Stimulated activated CD8-positive, alpha-beta memory T cell treated with anti-CD3 and anti-CD28 coated beads, Interleukin-4, amount 100 ng/mL, for 24 hours (primary cell): Measurements from ENCODE around the gene EIF1.
"Not testable (repeated sequence)": the region's sequence is repeated elsewhere in the genome, so short reads cannot be mapped to it uniquely, and the experiment has no call there.

Experiments
- DNase-seq: peaks from one replicate; pipeline ENCODE4 v3.0.0-alpha.2; 2020; ENCODE audit warnings: low read depth

EIF1 gene

GRCh38 chr17:41655611-41656111 lies 33.0 kb upstream of the EIF1 start:
- no peak for DNase-seq

DNA sequence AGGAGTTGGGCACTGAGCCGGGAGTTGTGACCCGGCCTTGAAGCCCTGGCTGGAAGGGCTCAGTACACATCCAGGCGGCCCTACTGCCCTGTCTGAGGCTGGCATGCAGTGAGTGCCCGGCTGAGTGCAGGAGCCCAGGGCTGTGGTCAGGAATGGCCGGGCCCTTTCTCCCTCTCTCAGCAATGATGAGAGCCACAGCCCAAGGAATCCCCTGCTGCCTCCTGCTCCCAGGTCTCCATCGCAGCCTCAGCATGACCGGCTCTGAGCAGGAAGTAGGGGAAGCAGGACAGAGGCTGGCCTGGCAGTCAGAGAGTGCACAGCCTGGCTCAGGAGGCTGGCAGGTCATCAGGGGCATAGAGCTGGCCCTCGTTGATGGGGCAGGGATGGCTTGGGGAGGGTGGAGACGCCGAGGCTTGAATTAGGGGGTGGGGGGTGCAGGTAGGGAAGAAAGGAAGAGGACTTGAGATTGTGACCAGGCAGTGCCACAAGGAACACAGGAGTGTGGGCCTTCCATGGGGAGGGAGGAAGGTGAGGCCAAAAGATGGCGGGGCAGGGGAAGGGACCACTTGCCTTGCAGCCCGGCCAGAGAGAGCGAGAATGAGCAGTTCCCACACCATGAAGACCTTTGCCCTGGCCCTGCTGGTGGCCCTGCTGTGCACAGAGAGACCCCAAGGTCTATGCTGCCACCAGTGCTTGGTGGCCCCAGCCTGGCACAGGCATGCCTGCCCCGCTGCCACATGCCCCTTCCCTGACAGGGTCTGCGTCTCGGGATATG lies 32.2 kb upstream of the EIF1 start:
- no peak for DNase-seq

DNA sequence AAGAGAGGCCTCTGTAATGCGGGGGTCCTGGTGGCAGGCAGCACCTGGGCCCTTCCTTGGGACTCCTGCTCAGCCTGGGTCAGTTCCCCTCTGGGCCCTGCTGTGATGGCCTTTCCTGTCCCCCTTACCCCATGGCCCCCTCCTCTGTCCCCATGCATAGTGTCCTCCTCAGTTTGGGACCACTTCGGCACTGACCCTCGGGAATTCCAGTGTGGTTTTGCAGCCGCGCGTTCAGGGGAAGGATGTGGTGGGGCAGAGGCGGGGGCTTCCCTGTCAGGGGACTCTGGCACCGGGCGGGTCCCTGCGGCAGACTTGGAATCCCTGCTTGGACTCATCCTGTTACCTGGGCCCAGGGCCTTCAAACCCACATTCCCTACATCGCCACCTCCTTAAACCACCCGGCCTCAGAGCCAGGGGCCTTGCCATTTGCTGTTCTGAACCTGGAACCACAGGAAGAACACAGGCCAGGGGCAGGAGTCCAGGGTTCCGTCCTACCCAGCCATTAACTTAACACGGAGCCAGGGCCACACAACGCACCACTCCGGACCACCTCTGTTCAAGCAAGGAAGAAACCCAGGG lies 31.4 kb upstream of the EIF1 start:
- no peak for DNase-seq

GRCh38 chr17:41657936-41658335 lies 30.7 kb upstream of the EIF1 start:
- DNase-seq: no peak

GRCh38 chr17:41658846-41659245 lies 29.8 kb upstream of the EIF1 start:
- no peak for DNase-seq

GRCh38 chr17:41659427-41660212 lies 29.1 kb upstream of the EIF1 start:
- DNase-seq: no peak

DNA sequence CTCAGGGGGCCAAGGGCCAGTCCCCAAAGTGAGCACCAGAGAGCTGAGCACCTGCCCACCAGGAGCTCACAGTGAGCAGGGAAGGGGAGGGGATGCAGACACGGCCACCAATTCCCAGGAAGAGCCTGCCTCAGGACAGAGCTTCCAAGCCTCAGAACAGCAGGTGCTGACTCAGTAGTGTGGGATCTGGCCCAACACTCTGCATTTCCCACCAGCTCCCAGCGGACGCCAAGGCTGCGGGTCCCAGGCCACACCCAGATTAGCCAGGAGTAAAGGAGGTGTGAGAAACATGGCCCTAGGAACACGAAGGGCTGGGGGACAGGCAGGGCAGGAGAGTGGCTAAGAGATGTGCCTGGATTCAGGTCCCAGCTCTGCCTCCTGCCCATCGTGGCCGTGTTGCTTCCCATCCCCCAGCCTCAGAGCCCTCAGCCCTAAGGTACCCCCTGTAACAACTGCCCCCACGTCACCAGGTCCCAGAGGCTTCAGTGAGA lies 28.4 kb upstream of the EIF1 start:
- DNase-seq: no peak

DNA sequence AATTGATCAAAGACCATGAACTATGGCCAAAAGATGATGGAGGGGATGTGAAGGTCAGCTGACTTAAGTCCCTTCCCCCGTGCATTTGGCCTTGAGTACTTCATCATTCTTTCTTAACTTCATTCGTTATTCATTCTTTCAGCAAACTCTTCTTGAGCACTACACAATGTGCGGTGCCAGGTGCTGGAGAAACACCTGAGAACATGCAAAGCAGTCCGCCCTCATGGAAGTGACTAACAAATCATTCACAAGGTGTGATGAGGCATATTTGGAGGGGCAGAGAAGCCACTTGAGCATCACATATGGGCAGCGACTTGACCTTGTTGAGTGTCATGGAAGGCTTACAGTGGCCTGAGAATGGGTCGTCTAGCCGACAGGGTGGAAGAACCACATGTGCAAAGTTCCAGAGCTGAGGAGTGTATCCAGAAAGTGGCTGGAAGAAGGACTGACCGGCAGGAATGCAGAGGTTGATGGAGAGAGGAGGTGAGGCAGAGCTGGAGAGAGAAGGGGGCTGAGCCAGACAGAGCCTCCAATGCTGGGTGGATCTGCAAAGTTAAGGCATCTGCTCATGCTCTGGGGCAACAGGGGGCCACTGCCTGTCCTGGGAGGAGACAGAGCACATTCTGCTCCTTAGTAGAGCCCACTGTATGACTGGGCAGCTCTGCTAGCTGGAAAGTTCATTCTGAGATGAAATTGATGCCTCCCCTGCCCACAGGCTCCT lies 25.1 kb upstream of the EIF1 start:
- no peak for DNase-seq

DNA sequence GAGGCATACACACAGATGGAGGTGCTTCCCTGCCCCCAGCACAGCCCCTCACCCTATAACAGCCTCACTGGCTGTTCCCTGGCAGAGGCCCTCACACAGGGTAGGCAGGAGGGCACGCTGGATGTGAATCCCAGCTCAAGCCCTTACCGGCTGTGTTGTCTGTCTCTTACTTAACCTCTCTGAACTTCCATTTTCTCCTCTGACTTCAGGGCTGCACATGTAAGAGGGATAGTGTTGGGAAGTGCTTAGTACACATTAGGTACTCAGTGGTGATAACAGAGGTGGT lies 24.6 kb upstream of the EIF1 start:
- no peak for DNase-seq

- DNase-seq: no peak
Observed at GRCh38 chr17:41664587-41665565, 23.8 kb upstream of the EIF1 start.

- peak; percentile 85 for DNase-seq
Observed at GRCh38 chr17:41665566-41666236, 23.0 kb upstream of the EIF1 start.

DNA sequence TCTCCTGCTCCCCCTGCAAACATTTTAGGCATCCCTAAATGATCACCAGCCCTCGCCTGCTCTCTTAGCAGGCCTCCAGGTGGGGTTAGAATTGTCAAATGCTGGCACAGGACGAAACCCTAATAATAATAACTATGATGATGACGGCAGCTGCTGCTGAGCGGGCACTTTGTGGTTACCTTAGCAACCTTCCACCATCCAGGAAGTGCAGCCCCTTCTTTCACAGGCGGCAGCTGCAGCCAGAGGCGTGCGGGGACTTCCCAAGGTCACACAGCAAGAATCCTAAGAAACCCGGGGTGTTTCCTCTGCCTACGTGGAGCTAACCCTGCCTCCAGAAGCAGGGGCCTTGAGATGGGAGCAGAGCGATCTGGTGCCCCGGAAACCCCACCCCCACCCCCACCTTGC lies 22.4 kb upstream of the EIF1 start:
- peak; percentile 47 for DNase-seq

DNA sequence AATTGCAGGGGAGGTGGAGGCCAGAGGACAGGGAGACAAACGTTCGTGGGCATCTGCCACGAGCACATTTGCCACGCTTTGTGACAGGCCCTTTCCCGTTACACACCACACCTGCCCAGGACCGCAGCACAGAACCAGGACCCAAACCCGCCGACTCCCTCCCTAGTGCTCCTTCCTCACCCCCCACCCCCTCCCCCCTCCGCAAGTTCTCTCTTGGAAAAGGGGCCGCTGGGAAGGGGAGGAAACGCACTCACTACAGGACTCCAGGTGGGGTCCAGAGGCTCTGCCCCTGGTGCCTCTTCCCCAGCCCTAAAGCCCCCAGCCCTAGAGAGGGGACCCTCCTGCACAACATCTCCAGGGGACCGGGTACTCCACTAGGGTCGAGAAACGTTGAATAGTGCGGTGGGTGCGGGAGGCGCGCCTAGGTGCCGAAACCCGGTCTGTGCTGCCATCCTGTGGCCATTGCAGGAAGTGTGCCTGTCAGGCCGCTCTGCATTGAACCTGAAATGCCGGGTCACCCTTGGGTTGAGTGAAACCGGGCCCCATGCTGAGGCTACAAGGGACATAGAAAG lies 21.9 kb upstream of the EIF1 start:
- peak; percentile 81 for DNase-seq

DNA sequence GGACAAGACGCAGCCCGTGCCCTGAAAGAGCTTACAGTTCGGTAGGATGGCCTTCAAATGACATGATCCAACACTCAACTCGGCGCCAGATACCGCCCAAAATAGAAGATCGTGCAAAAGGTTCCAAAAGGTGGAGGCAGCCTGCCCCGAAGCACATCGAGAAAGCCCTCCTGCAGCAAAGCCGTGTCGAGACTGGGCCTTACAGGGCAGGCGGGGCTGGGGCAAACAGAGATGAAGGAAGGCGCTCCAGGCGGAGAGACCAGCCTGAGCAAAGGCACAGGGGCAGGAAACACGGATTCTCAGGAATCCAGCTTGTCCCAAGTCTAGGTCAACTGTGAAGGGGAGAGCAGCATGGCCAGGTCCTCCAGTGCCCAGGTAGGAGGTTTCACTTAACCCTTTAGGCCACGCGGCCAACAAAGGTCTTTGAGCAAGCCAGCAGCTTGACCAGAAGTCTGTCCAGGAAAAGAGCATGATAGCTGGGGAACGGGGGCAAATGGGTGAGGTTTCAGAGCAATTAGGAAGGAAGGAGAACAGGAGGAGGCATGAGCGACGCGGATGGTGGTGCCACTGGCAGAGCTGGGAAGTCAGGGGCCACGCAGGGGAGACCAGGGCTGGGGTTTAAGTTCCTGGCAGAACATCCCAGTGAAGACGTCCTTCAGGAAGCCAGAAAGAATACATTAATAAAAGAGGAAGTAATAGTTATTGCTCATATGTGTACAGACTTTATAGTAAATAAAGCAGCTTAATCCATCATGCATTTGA lies 21.2 kb upstream of the EIF1 start:
- DNase-seq: no peak

DNA sequence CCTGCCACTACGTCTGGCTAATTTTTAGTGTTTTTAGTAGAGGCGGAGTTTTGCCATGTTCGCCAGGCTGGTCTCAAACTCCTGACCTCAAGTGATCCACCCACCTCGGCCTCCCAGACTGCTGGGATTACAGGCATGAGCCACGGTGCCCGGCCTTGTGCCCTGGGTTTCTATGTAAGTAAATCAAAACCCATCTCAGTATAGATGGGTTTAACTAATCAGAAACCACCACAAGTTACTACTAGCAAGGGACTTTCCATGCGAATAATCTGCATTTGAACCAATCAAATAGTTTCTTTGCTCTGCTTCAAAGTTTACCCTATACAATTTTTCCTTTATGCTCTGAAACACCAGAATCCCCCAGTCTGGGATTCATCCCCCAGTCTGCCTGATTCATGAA lies 16.5 kb upstream of the EIF1 start:
- no peak for DNase-seq

DNA sequence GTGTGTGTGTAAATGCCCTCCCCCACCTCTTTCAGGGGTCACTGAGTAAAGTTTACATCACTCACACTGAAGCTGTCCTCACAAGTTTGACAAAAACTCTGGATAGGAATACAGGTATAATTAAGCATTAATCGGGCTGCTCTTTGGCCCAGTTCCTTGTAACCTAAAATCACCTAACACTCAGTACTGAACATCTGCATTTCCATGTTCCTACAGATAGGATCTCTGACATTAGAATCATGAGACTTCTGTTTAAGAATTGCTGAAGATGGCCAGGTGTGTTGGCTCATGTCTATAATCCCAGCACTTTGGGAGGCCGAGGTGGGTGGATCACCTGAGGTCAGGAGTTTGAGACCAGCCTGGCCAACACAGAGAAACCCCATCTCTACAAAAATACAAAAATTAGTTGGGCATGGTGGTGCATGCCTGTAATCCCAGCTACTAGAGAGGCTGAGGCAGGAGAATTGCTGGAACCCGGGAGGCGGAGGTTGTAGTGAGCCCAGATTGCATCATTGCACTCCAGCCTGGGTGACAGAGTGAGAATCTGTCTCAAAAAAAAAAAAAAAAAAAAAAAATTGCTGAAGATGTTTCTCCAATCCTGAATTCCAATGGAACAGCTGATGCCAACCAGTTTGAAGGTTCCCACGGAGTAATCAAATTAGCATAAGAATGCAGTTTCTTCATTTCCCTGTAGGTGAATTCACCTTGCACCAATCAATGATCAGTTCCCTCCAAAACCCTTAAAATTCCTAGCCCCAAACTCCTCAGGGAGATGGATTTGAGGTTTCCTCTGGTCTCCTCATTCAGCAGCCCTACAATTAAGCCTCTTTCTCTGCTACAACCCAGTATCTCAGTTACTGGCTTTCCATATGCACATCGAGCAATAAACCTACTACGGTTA lies 13.3 kb upstream of the EIF1 start:
- DNase-seq: not testable (repeated sequence)

- DNase-seq: no peak
Observed at GRCh38 chr17:41676058-41676419, 12.6 kb upstream of the EIF1 start.

DNA sequence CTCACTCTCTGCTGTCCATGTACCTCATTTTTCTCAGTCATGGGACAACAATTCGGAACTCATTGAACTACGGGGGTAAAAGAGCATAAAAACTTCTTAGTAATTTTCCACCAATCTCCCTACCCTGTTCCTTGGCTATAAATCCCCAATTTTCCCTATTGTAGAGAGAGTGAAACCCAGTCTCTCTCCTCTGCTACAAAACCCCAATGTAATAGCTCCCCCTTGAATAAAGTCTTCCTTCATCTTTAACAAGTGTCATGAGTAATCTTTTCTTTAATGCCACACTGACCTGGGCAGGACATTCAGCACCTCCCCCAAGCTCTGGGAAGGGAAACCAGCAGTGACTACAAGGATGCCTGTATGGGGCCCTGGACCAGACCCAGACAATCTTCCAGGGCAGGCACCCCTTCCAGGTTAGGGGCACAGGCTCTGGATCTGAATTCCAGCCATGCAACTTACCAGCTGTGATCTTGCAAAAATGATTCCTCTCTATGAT lies 10.2 kb upstream of the EIF1 start:
- DNase-seq: no peak
